Neural cell (in vitro differentiated cells): ENCODE measurements around the gene CPSF7. TPM values are rescaled to one million over a fixed set of nuclear protein-coding genes. Genes with fewer than 3 reads are reported as not detected.
"Not testable (repeated sequence)": the region's sequence is repeated elsewhere in the genome, so short reads cannot be mapped to it uniquely, and the experiment has no call there.

Experiments
- H2AFZ ChIP-seq: fragments of 200-600, 300-800 bp; sonication (generic), shearing (Covaris generic); 2 replicates; pipeline ENCODE4 v1.6.0; 2014; ENCODE audit warnings: low read depth, mild to moderate bottlenecking, antibody characterized with exemption, low read length, moderate library complexity
- H3F3A ChIP-seq: fragments of 200-600 bp; shearing (Covaris generic); 2 replicates; pipeline ENCODE4 v1.6.1; 2016; ENCODE audit warnings: mild to moderate bottlenecking, moderate library complexity, mixed read lengths, antibody characterized with exemption, low read length; ENCODE audit not compliant: insufficient read depth, poor library complexity, severe bottlenecking
- H3K27ac ChIP-seq: fragments of 200-600, 300-800 bp; sonication (generic), shearing (Covaris generic); 2 replicates; pipeline ENCODE4 v1.5.1; 2014; ENCODE audit warnings: mild to moderate bottlenecking, low read length, moderate library complexity
- H3K27me3 ChIP-seq: fragments of 300-800, 200-600 bp; sonication (generic), shearing (Covaris generic); 2 replicates; pipeline ENCODE4 v1.6.0; 2014; ENCODE audit warnings: mild to moderate bottlenecking, low read depth, low read length, moderate library complexity; ENCODE audit not compliant: insufficient read depth
- H3K36me3 ChIP-seq: fragments of 300-800, 200-600 bp; sonication (generic), shearing (Covaris generic); 2 replicates; pipeline ENCODE4 v1.5.1; 2014; ENCODE audit warnings: mild to moderate bottlenecking, antibody characterized with exemption, low read length, moderate library complexity; ENCODE audit not compliant: insufficient read depth
- H3K4me2 ChIP-seq: fragments of 300-800, 200-600 bp; sonication (generic), shearing (Covaris generic); 2 replicates; pipeline ENCODE4 v1.6.0; 2014; ENCODE audit warnings: mild to moderate bottlenecking, low read length
- H3K4me3 ChIP-seq: fragments of 300-800, 200-600 bp; sonication (generic), shearing (Covaris generic); 2 replicates; pipeline ENCODE4 v1.5.1; 2014; ENCODE audit warnings: mild to moderate bottlenecking, low read length, moderate library complexity
- H3K79me2 ChIP-seq: fragments of 200-600 bp; shearing (Covaris generic); replicated peaks from 2 replicates; pipeline ENCODE4 v1.6.0; 2014; ENCODE audit warnings: mild to moderate bottlenecking, low read length, moderate library complexity; ENCODE audit not compliant: insufficient read depth
- H3K9ac ChIP-seq: fragments of 300-800, 200-600 bp; sonication (generic), shearing (Covaris generic); 2 replicates; pipeline ENCODE4 v1.6.1; 2016; ENCODE audit warnings: mild to moderate bottlenecking, low read length, mixed read lengths
- H3K9me2 ChIP-seq: fragments of 200-600 bp; shearing (Covaris generic); 2 replicates; pipeline ENCODE4 v1.6.1; 2016; ENCODE audit warnings: mild to moderate bottlenecking, low read length, mixed read lengths; ENCODE audit not compliant: insufficient read depth
- H3K9me3 ChIP-seq: fragments of 200-600, 300-800 bp; sonication (generic), shearing (Covaris generic); 2 replicates; pipeline ENCODE4 v1.6.1; 2016; ENCODE audit warnings: mild to moderate bottlenecking, mixed run types, low read length, moderate library complexity, mixed read lengths
- H4K20me1 ChIP-seq: fragments of 200-600 bp; shearing (Covaris generic); 2 replicates; pipeline ENCODE4 v1.6.1; 2016; ENCODE audit warnings: mild to moderate bottlenecking, mixed run types; ENCODE audit not compliant: insufficient read depth
- EP300 ChIP-seq: fragments of 450-650 bp; conservative IDR thresholded peaks from 2 replicates; pipeline ENCODE4 v1.6.1; 2014; ENCODE audit warnings: antibody characterized with exemption, mild to moderate bottlenecking, moderate library complexity; ENCODE audit not compliant: poor library complexity, severe bottlenecking
- EZH2 ChIP-seq: fragments of 200-600, 300-800 bp; shearing (Covaris generic), sonication (generic); IDR thresholded peaks from 2 replicates; pipeline ENCODE4 v1.6.1; 2014; ENCODE audit warnings: antibody characterized with exemption, low read length, borderline replicate concordance, mild to moderate bottlenecking; ENCODE audit not compliant: insufficient read depth, poor library complexity, severe bottlenecking
- MXI1 ChIP-seq: fragments of 450-650 bp; conservative IDR thresholded peaks from 2 replicates; pipeline ENCODE4 v1.6.1; 2014; ENCODE audit warnings: antibody characterized with exemption, mild to moderate bottlenecking; ENCODE audit not compliant: poor library complexity, severe bottlenecking
- POLR2AphosphoS5 ChIP-seq: IDR thresholded peaks from 2 replicates; pipeline ENCODE4 v1.6.1; 2012
- RAD21 ChIP-seq: fragments of 450-650 bp; conservative IDR thresholded peaks from 2 replicates; pipeline ENCODE4 v1.6.1; 2014; ENCODE audit warnings: antibody characterized with exemption, mild to moderate bottlenecking, moderate library complexity
- SMC3 ChIP-seq: fragments of 450-650 bp; conservative IDR thresholded peaks from 2 replicates; pipeline ENCODE4 v1.6.1; 2014; ENCODE audit warnings: antibody characterized with exemption, mild to moderate bottlenecking, moderate library complexity; ENCODE audit not compliant: poor library complexity
- TAF1 ChIP-seq: IDR thresholded peaks from 2 replicates; pipeline ENCODE4 v1.6.1; 2012; ENCODE audit warnings: low read depth
- polyA plus RNA-seq: library from polyadenylated mRNA; depleted of rRNA; stranded (reverse); fragments of >200 nt; gene quantifications from 2 replicates; pipeline ENCODE4 v1.2.3, GENCODE V29; 2014
- TF ChIP-seq, protein P1 (sequence below): IDR thresholded peaks from 2 replicates; pipeline ENCODE4 v1.6.1; 2012; ENCODE audit warnings: borderline replicate concordance
- TF ChIP-seq, protein P2 (sequence below): fragments of 450-650 bp; IDR thresholded peaks from 2 replicates; pipeline ENCODE4 v1.5.1; 2014; ENCODE audit warnings: antibody characterized with exemption, mild to moderate bottlenecking, moderate library complexity; ENCODE audit not compliant: poor library complexity, severe bottlenecking

Gene CPSF7
- polyA plus RNA-seq, 1 donor from 2014 or later, result 80.2 TPM

GRCh38 chr11:61439615-61440014, 9.8 kb upstream of the CPSF7 start:
- no peaks in the 10 kb centered on the region for H3K9me3 ChIP-seq
- H4K20me1 ChIP-seq, result no peaks in the 10 kb centered on the region
- no peak overlapping the region for H3K27ac ChIP-seq
- no peak overlapping the region for H3K4me3 ChIP-seq
- peaks cover 30% of the 10 kb centered on the region for H3K79me2 ChIP-seq
- H3K36me3 ChIP-seq, result no peaks in the 10 kb centered on the region
- no peaks in the 10 kb centered on the region for H3K27me3 ChIP-seq
- no peaks in the 10 kb centered on the region for H3K9me2 ChIP-seq
- H2AFZ ChIP-seq, result no peak overlapping the region
- no peak overlapping the region for H3K9ac ChIP-seq
- H3F3A ChIP-seq, result no peaks in the 10 kb centered on the region
- no peak overlapping the region for H3K4me2 ChIP-seq
- TF ChIP-seq, protein P1, sequence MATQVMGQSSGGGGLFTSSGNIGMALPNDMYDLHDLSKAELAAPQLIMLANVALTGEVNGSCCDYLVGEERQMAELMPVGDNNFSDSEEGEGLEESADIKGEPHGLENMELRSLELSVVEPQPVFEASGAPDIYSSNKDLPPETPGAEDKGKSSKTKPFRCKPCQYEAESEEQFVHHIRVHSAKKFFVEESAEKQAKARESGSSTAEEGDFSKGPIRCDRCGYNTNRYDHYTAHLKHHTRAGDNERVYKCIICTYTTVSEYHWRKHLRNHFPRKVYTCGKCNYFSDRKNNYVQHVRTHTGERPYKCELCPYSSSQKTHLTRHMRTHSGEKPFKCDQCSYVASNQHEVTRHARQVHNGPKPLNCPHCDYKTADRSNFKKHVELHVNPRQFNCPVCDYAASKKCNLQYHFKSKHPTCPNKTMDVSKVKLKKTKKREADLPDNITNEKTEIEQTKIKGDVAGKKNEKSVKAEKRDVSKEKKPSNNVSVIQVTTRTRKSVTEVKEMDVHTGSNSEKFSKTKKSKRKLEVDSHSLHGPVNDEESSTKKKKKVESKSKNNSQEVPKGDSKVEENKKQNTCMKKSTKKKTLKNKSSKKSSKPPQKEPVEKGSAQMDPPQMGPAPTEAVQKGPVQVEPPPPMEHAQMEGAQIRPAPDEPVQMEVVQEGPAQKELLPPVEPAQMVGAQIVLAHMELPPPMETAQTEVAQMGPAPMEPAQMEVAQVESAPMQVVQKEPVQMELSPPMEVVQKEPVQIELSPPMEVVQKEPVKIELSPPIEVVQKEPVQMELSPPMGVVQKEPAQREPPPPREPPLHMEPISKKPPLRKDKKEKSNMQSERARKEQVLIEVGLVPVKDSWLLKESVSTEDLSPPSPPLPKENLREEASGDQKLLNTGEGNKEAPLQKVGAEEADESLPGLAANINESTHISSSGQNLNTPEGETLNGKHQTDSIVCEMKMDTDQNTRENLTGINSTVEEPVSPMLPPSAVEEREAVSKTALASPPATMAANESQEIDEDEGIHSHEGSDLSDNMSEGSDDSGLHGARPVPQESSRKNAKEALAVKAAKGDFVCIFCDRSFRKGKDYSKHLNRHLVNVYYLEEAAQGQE, result no peak
- TF ChIP-seq SMC3 (no peak), EZH2 (no peak), EP300 (no peak), MXI1 (no peak), TAF1 (no peak), RAD21 (no peak), POLR2AphosphoS5 (no peak)
- TF ChIP-seq, protein P2, sequence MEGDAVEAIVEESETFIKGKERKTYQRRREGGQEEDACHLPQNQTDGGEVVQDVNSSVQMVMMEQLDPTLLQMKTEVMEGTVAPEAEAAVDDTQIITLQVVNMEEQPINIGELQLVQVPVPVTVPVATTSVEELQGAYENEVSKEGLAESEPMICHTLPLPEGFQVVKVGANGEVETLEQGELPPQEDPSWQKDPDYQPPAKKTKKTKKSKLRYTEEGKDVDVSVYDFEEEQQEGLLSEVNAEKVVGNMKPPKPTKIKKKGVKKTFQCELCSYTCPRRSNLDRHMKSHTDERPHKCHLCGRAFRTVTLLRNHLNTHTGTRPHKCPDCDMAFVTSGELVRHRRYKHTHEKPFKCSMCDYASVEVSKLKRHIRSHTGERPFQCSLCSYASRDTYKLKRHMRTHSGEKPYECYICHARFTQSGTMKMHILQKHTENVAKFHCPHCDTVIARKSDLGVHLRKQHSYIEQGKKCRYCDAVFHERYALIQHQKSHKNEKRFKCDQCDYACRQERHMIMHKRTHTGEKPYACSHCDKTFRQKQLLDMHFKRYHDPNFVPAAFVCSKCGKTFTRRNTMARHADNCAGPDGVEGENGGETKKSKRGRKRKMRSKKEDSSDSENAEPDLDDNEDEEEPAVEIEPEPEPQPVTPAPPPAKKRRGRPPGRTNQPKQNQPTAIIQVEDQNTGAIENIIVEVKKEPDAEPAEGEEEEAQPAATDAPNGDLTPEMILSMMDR, result no peak

GRCh38 chr11:61437496-61437895, 7.7 kb upstream of the CPSF7 start:
- H3K9me3 ChIP-seq, result no peaks in the 10 kb centered on the region
- no peaks in the 10 kb centered on the region for H3F3A ChIP-seq
- peaks cover 45% of the 10 kb centered on the region for H3K79me2 ChIP-seq
- H2AFZ ChIP-seq, result no peak overlapping the region
- no peaks in the 10 kb centered on the region for H4K20me1 ChIP-seq
- no peak overlapping the region for H3K9ac ChIP-seq
- no peaks in the 10 kb centered on the region for H3K36me3 ChIP-seq
- no peaks in the 10 kb centered on the region for H3K9me2 ChIP-seq
- TF ChIP-seq MXI1, result no peak
- TF ChIP-seq EZH2, result no peak
- TF ChIP-seq SMC3, result no peak
- TF ChIP-seq EP300, result no peak
- TF ChIP-seq, protein P2, result no peak
- TF ChIP-seq POLR2AphosphoS5, result no peak
- TF ChIP-seq RAD21, result no peak
- TF ChIP-seq TAF1, result no peak
- TF ChIP-seq, protein P1, result no peak
- no peak overlapping the region for H3K4me2 ChIP-seq
- H3K4me3 ChIP-seq, result no peak overlapping the region
- no peak overlapping the region for H3K27ac ChIP-seq
- H3K27me3 ChIP-seq, result no peaks in the 10 kb centered on the region

- Histone ChIP-seq H3K9ac (peak overlapping the region; percentile 99), H3K4me2 (peak overlapping the region; percentile 92), H3K4me3 (peak overlapping the region; percentile 82), H3K27ac (peak overlapping the region; percentile 98), H3K79me2 (peaks cover 74% of the 10 kb centered on the region)
- H3K9me2 ChIP-seq, H4K20me1 ChIP-seq, H3K9me3 ChIP-seq, H3K27me3 ChIP-seq, H3F3A ChIP-seq, H2AFZ ChIP-seq, H3K36me3 ChIP-seq: not testable (repeated sequence)
Measured at GRCh38 chr11:61430839-61431238, 1.1 kb upstream of the CPSF7 start.
